ENCODE measurements around the gene MRS2. TPM values are rescaled to one million over a fixed set of nuclear protein-coding genes. Genes with fewer than 3 reads are reported as not detected.

Gene MRS2
- polyA plus RNA-seq, 1 donor from 2014 or later = 25.0 TPM

DNA sequence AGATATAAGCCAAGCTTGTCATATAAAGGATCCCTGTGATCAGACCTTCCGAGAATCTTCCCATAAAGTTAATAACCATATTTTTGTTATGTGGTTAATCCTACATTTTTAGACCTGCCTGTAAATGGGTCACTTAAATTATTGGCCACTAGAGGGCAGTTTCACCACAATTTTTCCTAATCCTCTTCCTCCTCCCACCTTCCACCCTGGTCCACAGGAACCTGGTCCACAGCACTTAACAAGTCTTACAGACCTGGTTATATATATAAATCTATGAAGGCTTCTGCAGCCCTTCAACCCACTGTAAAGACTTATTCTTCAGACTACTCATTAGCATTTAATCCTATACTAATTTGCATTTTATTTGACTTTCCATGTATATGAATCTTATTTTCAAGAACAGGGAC lies 28.3 kb downstream of the MRS2 start:
- Mint-ChIP-seq H3K27ac (no peak overlapping the region), H3K4me1 (no peaks in the 10 kb centered on the region), H3K36me3 (no peaks in the 10 kb centered on the region), H3K27me3 (no peaks in the 10 kb centered on the region), H3K9me3 (no peaks in the 10 kb centered on the region), H3K4me3 (no peak overlapping the region)

DNA sequence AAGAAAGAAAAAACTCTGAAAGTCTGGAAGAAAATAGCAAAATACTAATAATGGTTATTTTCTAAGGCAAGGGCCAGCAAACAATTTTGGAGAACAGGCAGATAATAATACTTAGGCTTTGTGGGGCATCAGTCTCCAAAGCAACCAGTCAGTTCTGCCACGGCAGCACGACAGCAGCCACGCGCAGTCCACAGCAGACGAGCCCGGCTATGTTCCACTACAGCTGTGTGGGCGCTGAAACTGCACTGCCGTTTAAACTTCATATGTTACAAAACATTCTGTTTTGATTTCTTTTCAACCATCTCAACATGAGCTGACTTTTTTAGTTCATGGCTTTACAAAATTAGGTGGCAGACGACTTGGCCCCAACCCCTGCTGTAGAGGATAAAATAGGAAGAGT lies 29.9 kb downstream of the MRS2 start:
- Mint-ChIP-seq H3K4me1 (no peaks in the 10 kb centered on the region), H3K9me3 (no peaks in the 10 kb centered on the region), H3K27ac (no peak overlapping the region), H3K36me3 (no peaks in the 10 kb centered on the region), H3K27me3 (no peaks in the 10 kb centered on the region), H3K4me3 (no peak overlapping the region)

DNA sequence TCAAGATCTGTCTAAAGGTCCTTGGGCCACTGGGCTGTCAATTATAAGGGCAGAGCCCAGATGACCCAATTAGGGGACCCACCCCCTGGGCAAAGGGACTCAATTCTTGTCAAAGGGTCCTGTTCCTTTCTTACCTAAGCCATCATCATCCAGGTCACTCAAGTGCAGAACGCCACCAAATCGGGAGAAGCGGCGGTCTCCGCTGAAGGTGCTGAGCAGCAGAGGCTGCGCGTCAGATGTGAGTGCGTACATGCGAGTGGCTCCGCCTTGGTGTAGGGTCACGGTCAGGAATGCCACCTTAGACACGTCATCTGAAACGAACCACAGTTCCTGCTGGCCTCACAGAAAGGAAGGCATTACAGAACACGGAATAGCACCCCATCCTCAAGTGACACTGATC lies 34.2 kb downstream of the MRS2 start:
- H3K36me3 Mint-ChIP-seq = peaks cover 3% of the 10 kb centered on the region
- no peaks in the 10 kb centered on the region for H3K9me3 Mint-ChIP-seq
- peak overlapping the region in 1 of 3 donors; percentile 28 for H3K27ac Mint-ChIP-seq
- no peaks in the 10 kb centered on the region for H3K27me3 Mint-ChIP-seq
- H3K4me1 Mint-ChIP-seq = no peaks in the 10 kb centered on the region
- H3K4me3 Mint-ChIP-seq = no peak overlapping the region

DNA sequence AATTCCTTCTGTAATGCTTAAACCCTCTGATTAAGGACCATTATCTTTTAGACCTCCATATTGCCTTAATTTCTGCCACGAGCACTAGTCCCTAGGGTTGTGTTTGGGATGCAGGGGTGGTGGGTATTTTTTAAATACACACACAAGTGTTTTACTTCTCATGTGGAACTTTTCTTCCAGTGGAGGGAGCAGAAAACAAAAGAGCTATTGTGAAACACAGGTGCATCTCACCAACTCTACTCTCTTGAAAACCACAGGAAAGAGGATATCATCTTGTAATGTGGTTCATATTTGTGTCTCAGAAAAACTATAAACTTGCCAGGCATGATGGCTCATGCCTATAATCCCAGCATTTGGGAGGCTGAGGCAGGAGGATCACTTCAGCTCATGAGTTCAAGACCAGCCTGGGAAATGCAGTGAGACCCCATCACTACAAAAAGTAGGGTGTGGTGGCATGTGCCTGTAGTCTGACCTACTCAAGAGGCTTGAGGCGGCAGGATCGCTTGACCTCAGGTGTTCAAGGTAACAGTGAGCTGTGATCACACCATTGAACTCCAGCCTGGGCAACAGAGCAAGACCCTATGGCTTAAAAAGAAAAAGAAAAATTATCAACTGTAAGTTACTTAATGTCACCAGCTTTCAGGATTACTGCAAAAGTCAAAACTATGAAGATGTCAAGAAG lies 37.3 kb downstream of the MRS2 start:
- H3K27me3 Mint-ChIP-seq = no peaks in the 10 kb centered on the region
- H3K36me3 Mint-ChIP-seq = peaks cover 4% of the 10 kb centered on the region
- no peaks in the 10 kb centered on the region for H3K4me1 Mint-ChIP-seq
- no peak overlapping the region for H3K4me3 Mint-ChIP-seq
- no peaks in the 10 kb centered on the region for H3K9me3 Mint-ChIP-seq
- H3K27ac Mint-ChIP-seq = no peak overlapping the region

DNA sequence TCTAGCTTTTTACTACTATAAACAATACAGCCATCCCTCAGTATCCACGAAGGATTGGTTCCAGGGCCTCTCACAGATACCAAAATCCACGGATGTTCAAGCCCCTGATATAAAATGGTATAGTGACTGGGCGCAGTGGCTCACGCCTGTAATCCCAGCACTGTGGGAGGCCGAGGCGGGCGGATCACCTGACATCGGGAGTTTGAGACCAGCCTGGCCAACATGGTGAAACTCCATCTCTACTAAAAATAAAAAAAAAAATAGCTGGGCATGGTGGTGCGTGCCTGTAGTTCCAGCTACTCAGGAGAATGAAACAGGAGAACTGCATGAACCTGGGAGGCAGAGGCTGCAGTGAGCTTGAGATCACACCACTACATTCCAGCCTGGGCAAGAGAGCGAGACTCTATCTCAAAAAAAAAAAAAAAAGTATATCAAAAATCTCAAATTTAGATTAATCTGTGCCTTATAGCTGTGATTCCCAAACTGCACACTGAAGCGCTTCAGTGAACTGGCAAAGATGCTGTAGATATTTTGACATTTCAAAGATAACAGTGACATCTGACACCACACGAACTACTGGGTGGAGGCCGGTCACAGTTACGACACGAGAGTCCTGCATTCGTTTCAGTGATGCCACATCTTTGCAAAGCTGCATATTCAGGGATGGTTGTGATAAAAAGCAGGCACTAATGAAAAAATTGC lies 38.3 kb downstream of the MRS2 start:
- Mint-ChIP-seq H3K9me3 (no peaks in the 10 kb centered on the region), H3K4me3 (no peak overlapping the region), H3K27ac (no peak overlapping the region), H3K36me3 (peaks cover 4% of the 10 kb centered on the region), H3K27me3 (no peaks in the 10 kb centered on the region), H3K4me1 (no peaks in the 10 kb centered on the region)

DNA sequence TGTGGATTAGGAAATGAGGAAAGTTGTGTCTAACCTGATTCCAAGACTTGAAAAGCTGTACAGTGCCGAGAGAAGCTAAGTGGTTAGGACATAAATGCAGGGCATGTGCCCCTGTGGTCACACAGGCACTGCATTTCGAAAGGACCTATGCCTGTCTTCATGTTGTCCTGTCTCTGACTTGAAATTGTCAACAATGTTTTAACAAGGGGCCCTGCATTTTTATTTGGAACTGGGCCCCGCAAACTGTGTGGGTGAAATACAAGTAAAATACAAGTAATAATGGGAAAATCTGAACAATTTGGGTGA lies 38.8 kb downstream of the MRS2 start:
- Mint-ChIP-seq H3K27ac (no peak overlapping the region), H3K4me1 (no peaks in the 10 kb centered on the region), H3K36me3 (peaks cover 4% of the 10 kb centered on the region), H3K4me3 (no peak overlapping the region), H3K9me3 (no peaks in the 10 kb centered on the region), H3K27me3 (no peaks in the 10 kb centered on the region)

DNA sequence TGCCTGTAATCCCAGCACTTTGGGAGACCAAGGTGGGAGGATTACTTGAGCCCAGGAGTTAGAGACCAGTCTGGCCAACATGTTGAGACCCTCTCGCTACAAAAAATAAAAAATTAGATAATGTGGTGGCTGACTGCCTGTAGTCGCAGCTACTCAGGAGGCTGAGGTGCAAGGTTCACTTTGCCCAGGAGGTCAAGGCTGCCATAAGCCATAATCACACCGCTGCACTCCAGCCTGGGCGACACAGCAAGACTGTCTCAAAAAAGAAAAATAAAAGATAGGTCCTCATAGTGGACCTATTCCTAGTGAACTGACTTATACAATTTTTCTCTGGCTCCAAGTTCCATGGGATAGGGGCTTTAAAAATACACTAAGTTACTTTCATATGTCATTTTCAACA lies 41.9 kb downstream of the MRS2 start:
- Mint-ChIP-seq H3K4me1 (no peaks in the 10 kb centered on the region), H3K4me3 (no peak overlapping the region), H3K9me3 (no peaks in the 10 kb centered on the region), H3K27me3 (no peaks in the 10 kb centered on the region), H3K36me3 (peaks cover 4% of the 10 kb centered on the region), H3K27ac (no peak overlapping the region)

DNA sequence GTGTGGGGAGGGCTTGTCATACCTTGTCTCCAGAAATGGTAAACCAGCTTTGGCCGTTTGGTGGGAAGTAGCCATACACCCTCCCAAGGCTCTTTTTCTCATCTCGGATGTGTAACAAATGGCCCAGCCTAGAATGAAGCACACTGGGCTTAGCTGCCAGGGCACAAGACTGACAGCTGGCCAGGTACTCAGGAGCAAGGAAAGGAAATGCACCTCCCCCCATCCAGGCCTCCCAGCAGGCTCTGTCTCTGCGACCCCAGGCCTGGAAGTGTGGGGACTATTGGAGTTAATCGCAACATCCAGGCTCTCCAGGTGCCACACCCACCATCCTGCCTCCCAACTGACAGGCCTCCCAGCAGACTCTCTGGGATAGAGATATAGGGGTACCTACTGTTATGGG lies 43.0 kb downstream of the MRS2 start:
- H3K36me3 Mint-ChIP-seq = peaks cover 1% of the 10 kb centered on the region
- no peak overlapping the region for H3K4me3 Mint-ChIP-seq
- no peaks in the 10 kb centered on the region for H3K4me1 Mint-ChIP-seq
- no peaks in the 10 kb centered on the region for H3K27me3 Mint-ChIP-seq
- H3K27ac Mint-ChIP-seq = no peak overlapping the region
- no peaks in the 10 kb centered on the region for H3K9me3 Mint-ChIP-seq

DNA sequence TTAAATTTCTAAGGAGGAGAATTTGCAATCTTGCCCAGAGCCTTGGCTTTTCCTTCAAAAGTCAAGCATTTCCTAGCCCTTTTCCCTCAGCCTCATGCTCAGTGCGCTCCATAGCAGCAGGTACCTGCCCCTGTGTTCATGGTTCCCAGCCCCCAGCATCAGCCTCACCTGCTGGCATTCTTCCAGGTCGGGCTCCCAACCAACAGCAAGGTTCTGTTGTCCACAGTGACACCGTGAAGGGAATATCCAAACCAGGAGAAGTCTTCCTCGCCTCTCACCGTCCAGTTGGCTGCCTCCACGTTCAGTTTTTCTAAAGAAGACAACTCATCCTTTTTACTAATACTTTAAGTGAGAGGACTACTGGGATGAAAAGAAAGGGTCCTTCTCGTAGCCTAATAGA lies 43.9 kb downstream of the MRS2 start:
- Mint-ChIP-seq H3K36me3 (peaks cover 1% of the 10 kb centered on the region), H3K27ac (no peak overlapping the region), H3K4me3 (no peak overlapping the region), H3K27me3 (no peaks in the 10 kb centered on the region), H3K9me3 (no peaks in the 10 kb centered on the region), H3K4me1 (no peaks in the 10 kb centered on the region)

DNA sequence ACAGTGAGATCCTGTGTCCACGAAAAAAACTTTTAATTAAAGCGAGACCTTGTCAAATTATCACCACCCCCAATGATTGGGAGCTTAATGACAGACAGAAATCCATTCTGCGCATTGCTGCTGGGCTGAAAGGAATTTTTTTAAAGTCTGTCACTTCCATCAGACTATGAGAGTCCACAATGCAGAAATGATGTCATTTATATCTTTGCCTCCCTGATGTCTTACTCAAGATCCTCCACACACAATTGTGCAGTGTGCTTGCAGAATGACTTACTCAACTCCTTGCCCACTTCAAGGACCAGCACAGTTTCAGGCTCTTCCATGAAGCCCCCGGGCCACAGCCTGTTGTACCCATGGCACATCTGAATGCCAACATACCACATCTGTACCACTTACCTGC lies 45.7 kb downstream of the MRS2 start:
- H3K36me3 Mint-ChIP-seq = peaks cover 1% of the 10 kb centered on the region
- no peaks in the 10 kb centered on the region for H3K4me1 Mint-ChIP-seq
- no peaks in the 10 kb centered on the region for H3K27me3 Mint-ChIP-seq
- no peak overlapping the region for H3K4me3 Mint-ChIP-seq
- H3K9me3 Mint-ChIP-seq = no peaks in the 10 kb centered on the region
- H3K27ac Mint-ChIP-seq = no peak overlapping the region

DNA sequence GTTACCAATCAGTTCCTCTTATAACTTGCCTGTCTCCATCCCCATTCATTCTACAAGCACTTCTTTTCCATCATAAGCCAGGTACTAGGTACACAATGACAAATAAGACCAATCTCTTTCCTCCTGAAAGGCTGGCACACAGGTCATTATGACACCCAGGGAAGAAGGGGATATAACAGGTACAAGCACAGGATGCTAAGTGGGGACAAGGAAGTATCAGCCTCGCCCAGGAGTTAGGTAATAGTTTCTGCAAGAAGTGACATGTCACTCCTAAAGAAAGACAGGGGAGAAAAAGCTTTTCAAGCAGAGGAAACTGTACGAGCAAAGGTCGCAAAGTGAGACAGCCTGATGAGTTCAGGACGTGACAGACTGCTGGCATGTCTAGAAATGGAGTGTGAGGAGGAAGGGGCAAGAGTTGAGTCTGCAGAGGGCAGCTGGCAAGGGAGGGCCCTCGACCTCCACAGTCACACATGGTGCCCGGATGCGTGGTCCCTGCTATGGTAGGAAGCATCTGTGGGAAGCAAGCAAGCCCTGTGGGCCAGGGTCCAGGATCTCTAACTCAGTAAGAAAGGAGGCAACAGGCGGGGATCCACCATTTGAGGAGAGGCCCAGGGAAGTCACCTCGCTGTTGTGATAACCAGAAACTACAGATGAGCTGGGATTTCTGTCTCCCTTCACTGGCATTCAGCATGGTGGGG lies 46.2 kb downstream of the MRS2 start:
- no peaks in the 10 kb centered on the region for H3K9me3 Mint-ChIP-seq
- H3K4me3 Mint-ChIP-seq = no peak overlapping the region
- H3K27ac Mint-ChIP-seq = peak overlapping the region in 1 of 3 donors; percentile 2
- no peaks in the 10 kb centered on the region for H3K27me3 Mint-ChIP-seq
- no peaks in the 10 kb centered on the region for H3K4me1 Mint-ChIP-seq
- H3K36me3 Mint-ChIP-seq = no peaks in the 10 kb centered on the region

DNA sequence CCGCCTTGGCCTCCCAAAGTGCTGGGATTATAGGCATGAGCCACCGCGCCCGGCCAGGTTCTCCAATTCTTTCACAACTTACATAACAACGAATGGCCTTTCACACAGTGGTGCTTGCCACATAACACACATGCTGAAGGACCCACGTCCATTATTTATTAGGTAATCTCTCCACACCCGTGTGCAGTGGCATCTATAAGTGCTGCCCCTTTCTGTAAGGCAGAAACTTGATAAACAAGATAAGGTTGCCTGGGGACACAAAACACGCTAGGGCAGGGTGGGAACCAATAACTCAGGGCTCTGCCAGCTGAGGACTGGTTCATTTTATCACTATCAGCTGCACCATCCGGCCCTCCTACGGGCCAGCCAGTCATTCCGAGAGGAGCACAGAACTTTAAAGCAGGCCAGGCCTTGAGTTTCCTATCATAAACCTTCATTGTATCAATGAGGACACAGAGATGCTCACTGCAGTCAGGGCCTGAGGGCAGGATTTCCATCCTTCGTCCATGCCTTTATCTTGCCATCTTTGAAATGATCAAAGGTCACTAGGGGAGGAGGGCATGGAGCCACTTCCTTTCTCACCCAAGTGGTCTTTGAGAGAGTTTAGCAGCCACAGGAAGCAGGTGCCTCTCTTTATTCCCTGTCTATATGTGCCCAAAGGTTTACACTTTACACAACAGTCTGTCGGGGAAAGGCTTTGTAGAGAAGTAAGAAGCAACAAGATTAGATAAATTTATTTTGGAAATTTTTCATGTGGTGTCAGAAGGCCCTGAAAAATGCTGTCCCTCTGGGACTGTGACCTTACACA lies 49.0 kb downstream of the MRS2 start:
- no peak overlapping the region for H3K27ac Mint-ChIP-seq
- no peaks in the 10 kb centered on the region for H3K4me1 Mint-ChIP-seq
- H3K27me3 Mint-ChIP-seq = no peaks in the 10 kb centered on the region
- H3K4me3 Mint-ChIP-seq = no peak overlapping the region
- no peaks in the 10 kb centered on the region for H3K9me3 Mint-ChIP-seq
- no peaks in the 10 kb centered on the region for H3K36me3 Mint-ChIP-seq

DNA sequence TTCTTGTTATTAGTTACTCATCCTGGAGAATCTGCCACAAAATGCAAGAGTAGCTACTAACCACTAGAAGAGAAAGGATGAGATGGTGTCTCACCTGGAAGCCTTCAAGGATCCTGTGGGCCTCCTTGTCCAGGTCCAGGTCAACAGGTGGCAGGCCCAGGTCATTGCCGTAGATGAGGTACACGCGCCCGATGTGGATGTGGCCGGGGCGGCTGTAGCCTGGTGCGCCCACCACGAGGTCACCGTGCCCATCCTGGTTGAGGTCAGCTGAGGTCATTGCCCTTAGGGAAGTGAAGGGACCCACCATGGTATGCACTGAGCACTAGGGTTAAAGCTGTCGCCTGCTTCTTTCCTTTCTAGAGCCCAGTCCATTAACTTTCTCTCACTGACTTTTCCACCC lies 51.2 kb downstream of the MRS2 start:
- H3K4me3 Mint-ChIP-seq = no peak overlapping the region
- H3K4me1 Mint-ChIP-seq = no peaks in the 10 kb centered on the region
- H3K27me3 Mint-ChIP-seq = no peaks in the 10 kb centered on the region
- no peaks in the 10 kb centered on the region for H3K9me3 Mint-ChIP-seq
- H3K27ac Mint-ChIP-seq = no peak overlapping the region
- peaks cover 2% of the 10 kb centered on the region for H3K36me3 Mint-ChIP-seq

DNA sequence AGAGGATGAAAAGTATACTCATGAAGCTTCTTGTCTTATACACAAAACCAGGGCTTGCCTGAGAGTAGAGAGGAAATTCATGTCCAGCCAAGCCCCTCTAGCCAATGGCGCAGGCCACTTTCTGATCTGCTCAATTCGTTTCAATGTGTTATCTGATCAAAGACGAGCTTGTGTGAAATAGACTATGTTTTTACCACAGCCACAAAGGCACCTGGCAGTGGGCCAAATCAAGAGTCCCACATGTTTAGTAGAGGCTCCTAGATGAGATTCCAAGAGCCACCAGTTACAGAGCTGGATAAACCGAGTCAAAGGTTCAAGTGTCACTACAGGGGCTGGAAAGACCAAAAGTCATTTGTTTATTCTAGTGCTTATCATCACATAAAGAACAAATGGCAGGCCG lies 51.7 kb downstream of the MRS2 start:
- Mint-ChIP-seq H3K4me3 (no peak overlapping the region), H3K4me1 (no peaks in the 10 kb centered on the region), H3K9me3 (no peaks in the 10 kb centered on the region), H3K36me3 (peaks cover 3% of the 10 kb centered on the region), H3K27me3 (no peaks in the 10 kb centered on the region), H3K27ac (no peak overlapping the region)

DNA sequence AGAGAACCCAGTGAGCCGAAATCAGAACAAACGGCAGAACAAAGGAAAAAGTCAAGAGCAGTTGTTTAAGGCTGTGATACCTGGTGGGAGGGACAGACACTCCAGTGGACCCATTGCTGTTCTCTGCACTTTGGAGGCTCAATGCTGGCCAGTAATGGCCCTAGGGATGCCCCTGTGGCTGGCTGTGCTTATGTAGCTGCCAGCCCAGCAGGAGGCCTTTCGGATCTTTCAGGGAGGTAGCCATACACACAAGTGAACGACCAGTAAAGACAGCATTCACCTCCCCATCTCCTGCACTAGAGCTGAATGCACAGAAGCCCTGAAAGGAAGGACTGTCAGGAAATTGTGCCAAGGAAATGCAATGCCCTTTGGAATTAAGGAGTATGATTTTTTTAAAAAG lies 52.3 kb downstream of the MRS2 start:
- no peak overlapping the region for H3K27ac Mint-ChIP-seq
- H3K36me3 Mint-ChIP-seq = peaks cover 5% of the 10 kb centered on the region
- H3K4me1 Mint-ChIP-seq = no peaks in the 10 kb centered on the region
- no peaks in the 10 kb centered on the region for H3K27me3 Mint-ChIP-seq
- H3K9me3 Mint-ChIP-seq = no peaks in the 10 kb centered on the region
- no peak overlapping the region for H3K4me3 Mint-ChIP-seq
